ELR (cell line): ENCODE measurements around the gene NCBP2.
"Not testable (repeated sequence)": the region's sequence is repeated elsewhere in the genome, so short reads cannot be mapped to it uniquely, and the experiment has no call there.

Source experiments
- DNase-seq: peaks from one replicate; pipeline ENCODE4 v3.0.0-alpha.2; 2015; ENCODE audit warnings: low read depth

NCBP2 gene

GRCh38 chr3:196968233-196969133 is 26.2 kb upstream of the NCBP2 start, which contains the start of gene PIGZ:
TSS of gene PIGZ (minus strand) at chr3:196968833. CDS start at chr3:196952031, 16,802 bp downstream.
- DNase-seq, result peak; percentile 58

GRCh38 chr3:196967412-196968232 is 25.3 kb upstream of the NCBP2 start:
- DNase-seq, result no peak

GRCh38 chr3:196966526-196967401 is 24.4 kb upstream of the NCBP2 start:
- DNase-seq, result no peak

GRCh38 chr3:196965804-196966173 is 23.5 kb upstream of the NCBP2 start:
- DNase-seq, result no peak

GRCh38 chr3:196965112-196965803 is 22.9 kb upstream of the NCBP2 start:
- no peak for DNase-seq

- no peak for DNase-seq
Measured at GRCh38 chr3:196963631-196963953, 21.3 kb upstream of the NCBP2 start.

GRCh38 chr3:196962930-196963630 is 20.8 kb upstream of the NCBP2 start:
- DNase-seq, result no peak

- DNase-seq, result no peak
Measured at GRCh38 chr3:196962108-196962929, 20.0 kb upstream of the NCBP2 start.

- no peak for DNase-seq
Measured at GRCh38 chr3:196954832-196955231, 12.5 kb upstream of the NCBP2 start.

GRCh38 chr3:196951371-196951770 is 9.0 kb upstream of the NCBP2 start:
- DNase-seq, result no peak

GRCh38 chr3:196949750-196950149 is 7.4 kb upstream of the NCBP2 start:
- no peak for DNase-seq

- no peak for DNase-seq
Measured at GRCh38 chr3:196949285-196949619, 6.9 kb upstream of the NCBP2 start.

GRCh38 chr3:196948442-196949284 is 6.3 kb upstream of the NCBP2 start:
- DNase-seq, result no peak

- no peak for DNase-seq
Measured at GRCh38 chr3:196947860-196948441, 5.6 kb upstream of the NCBP2 start.

- DNase-seq, result peak; percentile 33
Measured at GRCh38 chr3:196947136-196947859, 5.0 kb upstream of the NCBP2 start.

GRCh38 chr3:196944037-196944790 is 1.9 kb upstream of the NCBP2 start:
- not testable (repeated sequence) for DNase-seq

GRCh38 chr3:196942915-196943277 is 568 bp upstream of the NCBP2 start:
- peak; percentile 23 for DNase-seq
